ENCODE measurements around the gene ATE1.
A peak's percentile ranks its signal among the peaks of the same experiment; 100 is the strongest.

Gene ATE1

DNA sequence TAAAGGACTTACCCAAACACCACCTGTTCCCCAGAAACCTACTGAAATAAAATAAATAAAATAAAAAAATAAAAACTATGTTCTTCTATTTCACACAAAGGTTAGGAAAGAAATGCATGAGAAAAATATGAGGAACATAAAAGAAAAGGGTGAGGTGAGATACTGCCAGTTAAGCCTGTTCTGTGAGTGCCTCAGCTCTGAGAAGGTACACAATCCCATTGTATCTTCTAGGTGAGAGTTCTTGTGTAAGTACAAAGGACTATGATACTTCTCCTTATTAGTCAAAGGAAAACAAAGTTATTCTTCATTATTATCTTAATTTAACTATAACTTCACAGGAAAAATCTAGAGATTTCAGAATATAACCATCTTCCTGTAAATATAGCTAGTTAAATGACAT, 86.0 kb downstream of the ATE1 start:
- POLR2A ChIA-PET = no interaction called here
- no peak for DNase-seq (ENCODE audit: extremely low spot score)
- CTCF ChIA-PET = no interaction called here
- no peak for TF ChIP-seq ARNT (IDR thresholded peaks at IDR 0.05)
- no peak for TF ChIP-seq ELF4 (IDR thresholded peaks at IDR 0.05)
- no peak for TF ChIP-seq FOXM1 (IDR thresholded peaks at IDR 0.05; ENCODE audit: borderline replicate concordance)
- no peak for TF ChIP-seq FOXK2 (IDR thresholded peaks at IDR 0.05)
- no peak for TF ChIP-seq NFRKB (IDR thresholded peaks at IDR 0.05)
- no peak for TF ChIP-seq TARDBP (IDR thresholded peaks at IDR 0.05)
- no peak for TF ChIP-seq SUZ12 (IDR thresholded peaks at IDR 0.05)
- TF ChIP-seq LEF1 (IDR thresholded peaks at IDR 0.05; ENCODE audit: borderline replicate concordance) = no peak
- TF ChIP-seq CTBP1 (IDR thresholded peaks at IDR 0.05; ENCODE audit: borderline replicate concordance) = no peak
- no peak for TF ChIP-seq FOXA1 (IDR thresholded peaks at IDR 0.05)
- no peak for TF ChIP-seq SP1 (IDR thresholded peaks at IDR 0.05)
- no peak for TF ChIP-seq L3MBTL2 (conservative IDR thresholded peaks at IDR 0.05)
- TF ChIP-seq BHLHE40 (IDR thresholded peaks at IDR 0.05; ENCODE audit: borderline replicate concordance) = no peak
- no peak for TF ChIP-seq ZNF384 (IDR thresholded peaks at IDR 0.05)
- TF ChIP-seq, protein P1, sequence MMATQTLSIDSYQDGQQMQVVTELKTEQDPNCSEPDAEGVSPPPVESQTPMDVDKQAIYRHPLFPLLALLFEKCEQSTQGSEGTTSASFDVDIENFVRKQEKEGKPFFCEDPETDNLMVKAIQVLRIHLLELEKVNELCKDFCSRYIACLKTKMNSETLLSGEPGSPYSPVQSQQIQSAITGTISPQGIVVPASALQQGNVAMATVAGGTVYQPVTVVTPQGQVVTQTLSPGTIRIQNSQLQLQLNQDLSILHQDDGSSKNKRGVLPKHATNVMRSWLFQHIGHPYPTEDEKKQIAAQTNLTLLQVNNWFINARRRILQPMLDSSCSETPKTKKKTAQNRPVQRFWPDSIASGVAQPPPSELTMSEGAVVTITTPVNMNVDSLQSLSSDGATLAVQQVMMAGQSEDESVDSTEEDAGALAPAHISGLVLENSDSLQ (IDR thresholded peaks at IDR 0.05) = no peak

DNA sequence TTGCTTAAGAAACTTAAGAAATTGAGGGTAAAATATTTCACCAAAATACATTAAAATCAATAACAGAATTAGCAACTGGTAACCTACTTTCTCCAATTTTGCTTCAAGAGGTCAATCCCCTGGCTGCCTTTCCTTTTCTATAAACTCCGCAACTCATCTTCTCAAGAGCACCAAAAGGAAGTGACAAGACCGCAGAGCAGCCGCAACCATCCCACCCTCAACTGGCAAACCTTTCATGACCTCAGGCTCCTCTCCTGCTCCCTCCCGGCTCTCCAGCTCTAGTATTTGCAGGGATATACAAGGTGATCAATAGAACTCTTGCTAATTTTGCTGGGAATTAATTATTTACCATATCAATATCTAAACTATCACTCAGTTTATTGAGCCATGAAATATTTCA, 88.9 kb downstream of the ATE1 start:
- ChIA-PET POLR2A (no interaction called here), CTCF (no interaction called here)
- no peak for DNase-seq (ENCODE audit: extremely low spot score)
- TF ChIP-seq FOXK2 (IDR thresholded peaks at IDR 0.05) = no peak
- no peak for TF ChIP-seq FOXM1 (IDR thresholded peaks at IDR 0.05; ENCODE audit: borderline replicate concordance)
- TF ChIP-seq SP1 (IDR thresholded peaks at IDR 0.05) = no peak
- TF ChIP-seq FOXA1 (IDR thresholded peaks at IDR 0.05) = no peak
- TF ChIP-seq ELF4 (IDR thresholded peaks at IDR 0.05) = no peak
- no peak for TF ChIP-seq SUZ12 (IDR thresholded peaks at IDR 0.05)
- TF ChIP-seq TARDBP (IDR thresholded peaks at IDR 0.05) = no peak
- no peak for TF ChIP-seq NFRKB (IDR thresholded peaks at IDR 0.05)
- TF ChIP-seq ZNF384 (IDR thresholded peaks at IDR 0.05) = no peak
- TF ChIP-seq HDGF (IDR thresholded peaks at IDR 0.05; ENCODE audit: borderline replicate concordance) = no peak
- TF ChIP-seq LEF1 (IDR thresholded peaks at IDR 0.05; ENCODE audit: borderline replicate concordance) = no peak
- TF ChIP-seq, protein P1 (IDR thresholded peaks at IDR 0.05) = no peak
- TF ChIP-seq BHLHE40 (IDR thresholded peaks at IDR 0.05; ENCODE audit: borderline replicate concordance) = no peak
- no peak for TF ChIP-seq ARNT (IDR thresholded peaks at IDR 0.05)
- TF ChIP-seq L3MBTL2 (conservative IDR thresholded peaks at IDR 0.05) = no peak

DNA sequence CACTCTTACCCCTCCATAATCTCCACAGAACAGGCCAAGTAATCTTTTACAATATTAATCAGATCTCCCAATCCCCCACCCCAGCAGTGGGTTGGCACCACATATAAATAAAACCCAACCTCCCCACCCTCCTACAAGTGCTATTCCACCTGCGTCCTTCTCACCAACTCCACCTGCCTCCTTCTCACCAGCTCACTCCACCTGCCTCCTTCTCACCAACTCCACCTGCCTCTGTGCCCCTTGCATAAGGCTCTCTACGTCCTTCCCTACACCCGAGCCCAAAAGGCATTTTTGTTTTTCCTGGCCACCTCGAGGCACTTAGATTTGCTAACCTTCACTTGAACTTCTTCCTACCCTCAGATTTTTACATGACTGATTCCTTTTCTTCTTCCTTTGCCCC, 89.7 kb downstream of the ATE1 start:
- no peak for DNase-seq (ENCODE audit: extremely low spot score)
- ChIA-PET CTCF (no interaction called here), POLR2A (no interaction called here)

DNA sequence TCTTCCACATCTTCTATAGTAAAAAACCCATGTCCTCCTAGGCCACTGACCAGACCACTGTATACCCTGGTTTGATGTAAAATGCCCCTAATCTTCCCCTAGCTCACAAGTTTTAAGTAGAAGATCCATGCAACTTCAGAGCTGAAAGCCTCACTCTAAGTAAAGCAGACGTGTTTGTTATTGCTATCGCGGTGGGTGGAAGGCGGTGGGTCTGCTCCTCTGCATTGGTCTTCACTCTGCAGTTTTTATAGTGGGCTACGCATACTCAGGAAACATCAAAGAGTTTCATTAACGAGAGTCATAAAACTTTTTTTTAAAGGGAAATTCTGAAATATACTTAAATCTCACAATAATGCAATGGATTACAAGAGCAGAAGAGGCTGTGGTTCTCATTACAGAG, 91.7 kb downstream of the ATE1 start:
- TF ChIP-seq FOXM1 (IDR thresholded peaks at IDR 0.05; ENCODE audit: borderline replicate concordance) (no peak), FOXA1 (IDR thresholded peaks at IDR 0.05) (no peak), ZNF384 (IDR thresholded peaks at IDR 0.05) (no peak), FOXK2 (IDR thresholded peaks at IDR 0.05) (no peak), ELF4 (IDR thresholded peaks at IDR 0.05) (no peak), TARDBP (IDR thresholded peaks at IDR 0.05) (no peak), ARNT (IDR thresholded peaks at IDR 0.05) (no peak), HDGF (IDR thresholded peaks at IDR 0.05; ENCODE audit: borderline replicate concordance) (no peak), NFRKB (IDR thresholded peaks at IDR 0.05) (no peak)
- TF ChIP-seq, protein P1 (IDR thresholded peaks at IDR 0.05) = no peak
- ChIA-PET POLR2A (interaction anchor here (1.2 kb wide), 1 partner anchor 92 kb away, joined by 3 read pairs; the partner anchor contains the start of gene ATE1), CTCF (no interaction called here)
- DNase-seq (ENCODE audit: extremely low spot score) = no peak

More for the DNA sequence above, 89.7 kb downstream of the ATE1 start:
- TF ChIP-seq CTBP1 (IDR thresholded peaks at IDR 0.05; ENCODE audit: borderline replicate concordance) (no peak), ZNF384 (IDR thresholded peaks at IDR 0.05) (no peak), ARNT (IDR thresholded peaks at IDR 0.05) (no peak), FOXM1 (IDR thresholded peaks at IDR 0.05; ENCODE audit: borderline replicate concordance) (no peak), BHLHE40 (IDR thresholded peaks at IDR 0.05; ENCODE audit: borderline replicate concordance) (no peak), HDGF (IDR thresholded peaks at IDR 0.05; ENCODE audit: borderline replicate concordance) (no peak)

DNA sequence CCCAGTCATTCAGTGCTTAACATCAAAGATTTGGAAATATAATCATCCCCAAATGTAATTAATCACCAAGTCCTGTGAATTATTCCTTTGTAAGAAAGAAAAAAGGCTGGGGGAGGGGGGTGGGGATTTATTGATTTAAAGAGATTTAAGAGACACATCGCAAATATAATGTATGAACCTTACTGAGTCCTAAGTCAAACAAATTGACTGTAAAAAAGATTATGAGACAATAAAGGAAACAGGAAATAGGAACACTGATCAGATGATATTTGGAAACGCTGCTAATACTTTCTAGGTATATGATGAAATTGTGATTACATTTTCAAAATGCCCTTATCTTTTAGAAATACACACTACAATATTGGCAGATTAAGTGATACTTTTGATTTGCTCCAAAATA, 92.5 kb downstream of the ATE1 start:
- ChIA-PET CTCF (no interaction called here), POLR2A (no interaction called here)
- TF ChIP-seq, protein P1 (IDR thresholded peaks at IDR 0.05) = peak; percentile 48
- no peak for TF ChIP-seq BHLHE40 (IDR thresholded peaks at IDR 0.05; ENCODE audit: borderline replicate concordance)
- no peak for DNase-seq (ENCODE audit: extremely low spot score)

DNA sequence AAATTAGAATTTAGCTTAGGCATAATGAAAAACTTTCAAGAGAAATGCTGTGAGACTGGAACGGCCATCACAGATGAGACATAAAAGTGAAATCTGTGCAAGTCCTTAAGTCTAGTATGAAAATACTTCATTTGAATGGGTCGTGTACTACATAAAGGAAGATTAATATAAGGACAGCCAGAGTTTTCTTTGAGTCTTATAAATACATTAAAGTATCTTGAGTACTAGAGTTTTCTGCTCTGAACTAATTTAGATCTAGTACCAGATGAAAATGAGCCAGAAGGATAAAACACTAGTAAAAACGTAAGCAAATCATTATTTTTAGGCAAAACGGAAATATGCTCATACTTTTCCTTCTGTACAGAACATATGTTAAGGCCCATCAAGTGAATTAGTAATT, 93.1 kb downstream of the ATE1 start:
- CTCF ChIA-PET = interaction anchor here (1.5 kb wide), 1 partner anchor 66 kb away, joined by 3 read pairs; no protein-coding TSS in a partner anchor
- DNase-seq (ENCODE audit: extremely low spot score) = no peak
- POLR2A ChIA-PET = no interaction called here
- TF ChIP-seq FOXA1 (IDR thresholded peaks at IDR 0.05) = no peak
- TF ChIP-seq FOXM1 (IDR thresholded peaks at IDR 0.05; ENCODE audit: borderline replicate concordance) = no peak
- no peak for TF ChIP-seq HDGF (IDR thresholded peaks at IDR 0.05; ENCODE audit: borderline replicate concordance)
- no peak for TF ChIP-seq LEF1 (IDR thresholded peaks at IDR 0.05; ENCODE audit: borderline replicate concordance)
- no peak for TF ChIP-seq TARDBP (IDR thresholded peaks at IDR 0.05)
- no peak for TF ChIP-seq FOXK2 (IDR thresholded peaks at IDR 0.05)
- TF ChIP-seq, protein P1 (IDR thresholded peaks at IDR 0.05) = no peak
- TF ChIP-seq SUZ12 (IDR thresholded peaks at IDR 0.05) = no peak
- TF ChIP-seq ARNT (IDR thresholded peaks at IDR 0.05) = no peak
- TF ChIP-seq NFRKB (IDR thresholded peaks at IDR 0.05) = no peak
- no peak for TF ChIP-seq BHLHE40 (IDR thresholded peaks at IDR 0.05; ENCODE audit: borderline replicate concordance)
- TF ChIP-seq ELF4 (IDR thresholded peaks at IDR 0.05) = no peak
- no peak for TF ChIP-seq L3MBTL2 (conservative IDR thresholded peaks at IDR 0.05)
- TF ChIP-seq SP1 (IDR thresholded peaks at IDR 0.05) = no peak
- no peak for TF ChIP-seq CTBP1 (IDR thresholded peaks at IDR 0.05; ENCODE audit: borderline replicate concordance)
- TF ChIP-seq ZNF384 (IDR thresholded peaks at IDR 0.05) = no peak

Data from HEK293T (cell line).